Nephron (organoid): ENCODE results near the gene PLIN1.

Source experiments
- H3K27ac Mint-ChIP-seq, 3 experiments: 2 replicates each; pipeline ENCODE4 v1.8.0; 2020; ENCODE audit warnings: mixed read lengths in 3 of 3, mild to moderate bottlenecking in 2 of 3, moderate library complexity in 1 of 3
- H3K27me3 Mint-ChIP-seq: 2 replicates; pipeline ENCODE4 v1.8.0; 2021; ENCODE audit warnings: low read depth, mild to moderate bottlenecking, moderate library complexity, mixed read lengths
- H3K36me3 Mint-ChIP-seq: 2 replicates; pipeline ENCODE4 v1.8.0; 2020; ENCODE audit warnings: low read depth, mixed read lengths
- H3K4me1 Mint-ChIP-seq: 2 replicates; pipeline ENCODE4 v1.8.0; 2020; ENCODE audit warnings: mixed read lengths
- H3K4me3 Mint-ChIP-seq, 3 experiments: 2 replicates each; pipeline ENCODE4 v1.8.0; 2020; ENCODE audit warnings: mild to moderate bottlenecking in 3 of 3, mixed read lengths in 3 of 3, moderate library complexity in 2 of 3
- H3K9me3 Mint-ChIP-seq: 2 replicates; pipeline ENCODE4 v1.8.0; 2020; ENCODE audit warnings: mixed read lengths
- TF ChIP-seq, protein P1 (sequence below), 3 experiments: fragments of 200-600 bp; sonication (generic); IDR thresholded peaks; one replicate each; pipeline ENCODE4 v1.5.0; 2021; ENCODE audit warnings: antibody characterized with exemption in 3 of 3; ENCODE audit not compliant: unreplicated experiment in 3 of 3

Gene PLIN1

DNA sequence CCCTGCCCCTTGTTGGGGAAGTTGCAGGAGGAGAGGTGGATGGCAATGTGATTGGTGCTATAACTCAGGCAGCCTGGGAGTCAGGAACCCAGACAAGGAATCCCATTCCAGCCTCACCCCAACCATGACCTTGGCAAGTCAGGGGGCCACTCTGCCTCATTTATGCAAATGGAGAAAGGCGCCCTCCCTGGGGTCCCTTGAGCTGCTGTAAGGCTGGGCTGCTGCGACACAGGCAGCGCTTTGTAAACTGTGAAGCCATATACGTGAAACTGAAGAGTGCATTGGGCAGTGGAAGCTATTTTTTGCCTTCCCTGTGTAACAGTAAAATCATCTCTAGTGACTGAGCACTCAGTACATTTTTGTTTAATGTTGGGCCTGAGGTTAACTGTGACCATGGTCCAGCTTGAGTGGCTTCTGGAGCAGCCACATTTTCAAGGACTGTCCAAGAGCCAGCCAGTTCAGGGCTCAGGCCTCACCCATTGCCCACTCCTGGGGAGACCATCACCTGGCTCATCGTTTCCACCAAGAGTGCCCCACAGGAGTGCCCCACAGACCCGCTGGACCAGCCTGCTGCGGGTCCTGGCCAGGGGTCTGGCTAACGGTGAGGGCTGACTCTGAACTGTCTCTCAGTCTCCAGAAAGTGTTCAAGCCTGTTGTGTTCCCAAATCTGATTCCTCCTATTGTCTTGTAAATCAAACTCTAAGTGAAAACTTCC, 51.8 kb downstream of the PLIN1 start:
- peaks cover 82% of the 10 kb centered on the region for H3K36me3 Mint-ChIP-seq
- H3K4me3 Mint-ChIP-seq = no peak overlapping the region
- no peak overlapping the region for H3K27ac Mint-ChIP-seq
- H3K9me3 Mint-ChIP-seq = no peaks in the 10 kb centered on the region
- no peaks in the 10 kb centered on the region for H3K27me3 Mint-ChIP-seq
- no peaks in the 10 kb centered on the region for H3K4me1 Mint-ChIP-seq
- TF ChIP-seq, protein P1, sequence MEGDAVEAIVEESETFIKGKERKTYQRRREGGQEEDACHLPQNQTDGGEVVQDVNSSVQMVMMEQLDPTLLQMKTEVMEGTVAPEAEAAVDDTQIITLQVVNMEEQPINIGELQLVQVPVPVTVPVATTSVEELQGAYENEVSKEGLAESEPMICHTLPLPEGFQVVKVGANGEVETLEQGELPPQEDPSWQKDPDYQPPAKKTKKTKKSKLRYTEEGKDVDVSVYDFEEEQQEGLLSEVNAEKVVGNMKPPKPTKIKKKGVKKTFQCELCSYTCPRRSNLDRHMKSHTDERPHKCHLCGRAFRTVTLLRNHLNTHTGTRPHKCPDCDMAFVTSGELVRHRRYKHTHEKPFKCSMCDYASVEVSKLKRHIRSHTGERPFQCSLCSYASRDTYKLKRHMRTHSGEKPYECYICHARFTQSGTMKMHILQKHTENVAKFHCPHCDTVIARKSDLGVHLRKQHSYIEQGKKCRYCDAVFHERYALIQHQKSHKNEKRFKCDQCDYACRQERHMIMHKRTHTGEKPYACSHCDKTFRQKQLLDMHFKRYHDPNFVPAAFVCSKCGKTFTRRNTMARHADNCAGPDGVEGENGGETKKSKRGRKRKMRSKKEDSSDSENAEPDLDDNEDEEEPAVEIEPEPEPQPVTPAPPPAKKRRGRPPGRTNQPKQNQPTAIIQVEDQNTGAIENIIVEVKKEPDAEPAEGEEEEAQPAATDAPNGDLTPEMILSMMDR (IDR thresholded peaks at IDR 0.05; ENCODE audit: unreplicated experiment in 3 of 3) = no peak

DNA sequence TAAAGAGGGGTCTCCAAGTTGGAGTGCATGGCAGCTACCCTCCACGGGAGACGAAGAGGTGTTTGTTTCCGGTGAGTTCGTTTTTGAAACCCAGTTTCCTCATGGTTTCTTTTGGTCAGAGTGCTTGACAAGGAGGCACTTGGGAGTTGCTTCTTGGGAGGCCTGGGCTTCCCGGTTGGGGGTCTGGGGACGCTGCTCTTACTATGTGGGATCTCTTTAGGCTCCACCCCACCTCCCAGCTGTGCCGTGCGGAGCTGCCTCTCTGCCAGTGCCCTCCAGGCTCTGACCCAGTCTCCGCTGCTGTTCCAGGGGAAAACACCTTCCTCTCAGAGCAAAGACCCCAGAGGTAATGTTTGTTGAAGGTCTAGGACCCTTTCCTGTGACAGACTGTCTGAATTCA, 53.5 kb downstream of the PLIN1 start:
- H3K36me3 Mint-ChIP-seq = peaks cover 79% of the 10 kb centered on the region
- H3K9me3 Mint-ChIP-seq = no peaks in the 10 kb centered on the region
- no peaks in the 10 kb centered on the region for H3K4me1 Mint-ChIP-seq
- no peak overlapping the region for H3K27ac Mint-ChIP-seq
- H3K4me3 Mint-ChIP-seq = no peak overlapping the region
- TF ChIP-seq, protein P1 (IDR thresholded peaks at IDR 0.05; ENCODE audit: unreplicated experiment in 3 of 3) = no peak
- H3K27me3 Mint-ChIP-seq = no peaks in the 10 kb centered on the region

DNA sequence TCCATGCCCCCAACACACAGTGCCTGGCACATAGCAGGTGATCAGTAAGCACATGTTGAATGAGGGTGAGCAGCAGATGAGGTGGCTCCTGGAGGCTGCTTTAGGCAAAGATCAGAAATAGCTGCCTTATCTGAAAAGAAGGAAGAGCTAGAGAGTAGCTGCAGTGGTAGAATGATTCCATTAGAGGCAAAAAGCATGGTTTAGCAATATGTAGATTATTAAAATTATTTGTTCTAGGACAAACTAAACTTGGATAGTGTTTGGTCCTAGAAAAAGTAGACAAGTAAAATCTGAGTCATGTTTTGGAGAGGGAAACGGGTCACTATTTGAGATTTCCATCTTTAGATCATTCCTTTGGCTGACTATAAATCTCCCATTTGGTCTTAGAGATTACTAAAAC, 56.0 kb downstream of the PLIN1 start:
- H3K9me3 Mint-ChIP-seq = no peaks in the 10 kb centered on the region
- TF ChIP-seq, protein P1 (IDR thresholded peaks at IDR 0.05; ENCODE audit: unreplicated experiment in 3 of 3) = no peak
- H3K4me1 Mint-ChIP-seq = no peaks in the 10 kb centered on the region
- H3K36me3 Mint-ChIP-seq = peaks cover 73% of the 10 kb centered on the region
- no peak overlapping the region for H3K27ac Mint-ChIP-seq
- H3K4me3 Mint-ChIP-seq = no peak overlapping the region
- H3K27me3 Mint-ChIP-seq = no peaks in the 10 kb centered on the region

DNA sequence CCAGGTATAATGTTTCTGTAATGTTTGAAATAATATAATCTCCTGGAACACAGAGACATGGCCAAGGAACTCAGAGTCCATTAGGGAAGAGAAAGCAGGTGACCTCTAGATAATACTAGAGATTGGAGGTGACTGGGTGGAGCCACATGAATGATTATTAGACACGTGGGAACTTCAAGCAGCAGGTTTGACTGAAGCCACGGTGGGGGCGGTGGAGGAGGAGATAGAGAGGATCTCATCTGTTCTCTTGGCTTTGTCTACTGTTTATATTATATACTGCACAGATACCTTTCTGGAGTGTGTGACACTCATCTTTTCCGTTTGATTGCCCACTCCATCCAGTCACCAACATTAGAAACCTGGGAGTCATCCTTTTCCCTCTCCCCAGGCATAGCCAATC, 57.6 kb downstream of the PLIN1 start:
- Mint-ChIP-seq H3K36me3 (peaks cover 67% of the 10 kb centered on the region), H3K9me3 (no peaks in the 10 kb centered on the region), H3K27me3 (no peaks in the 10 kb centered on the region), H3K27ac (no peak overlapping the region), H3K4me3 (no peak overlapping the region), H3K4me1 (no peaks in the 10 kb centered on the region)
- TF ChIP-seq, protein P1 (IDR thresholded peaks at IDR 0.05; ENCODE audit: unreplicated experiment in 3 of 3) = no peak

DNA sequence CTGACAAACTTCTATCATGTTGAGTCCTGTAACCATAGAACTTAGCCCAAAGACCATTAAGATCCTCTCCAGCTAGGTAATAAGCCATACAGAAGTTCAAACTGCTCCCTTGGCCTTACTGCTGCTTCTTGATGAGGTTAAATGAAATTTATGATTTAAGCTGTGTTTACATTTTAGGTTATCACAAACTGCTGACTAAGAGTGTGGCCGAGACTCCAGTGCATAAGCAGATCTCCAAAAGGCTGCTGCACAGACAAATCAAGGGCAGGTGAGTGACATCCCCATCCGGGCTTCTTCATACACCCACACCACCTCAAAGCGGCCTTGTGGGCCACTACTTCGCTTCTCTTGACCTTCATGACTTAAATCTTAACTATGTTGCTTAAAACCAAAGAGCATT, 62.9 kb downstream of the PLIN1 start:
- Mint-ChIP-seq H3K27ac (no peak overlapping the region), H3K4me3 (no peak overlapping the region), H3K36me3 (peaks cover 75% of the 10 kb centered on the region), H3K4me1 (no peaks in the 10 kb centered on the region), H3K27me3 (no peaks in the 10 kb centered on the region), H3K9me3 (peaks cover 26% of the 10 kb centered on the region)
- TF ChIP-seq, protein P1 (IDR thresholded peaks at IDR 0.05; ENCODE audit: unreplicated experiment in 3 of 3) = no peak

DNA sequence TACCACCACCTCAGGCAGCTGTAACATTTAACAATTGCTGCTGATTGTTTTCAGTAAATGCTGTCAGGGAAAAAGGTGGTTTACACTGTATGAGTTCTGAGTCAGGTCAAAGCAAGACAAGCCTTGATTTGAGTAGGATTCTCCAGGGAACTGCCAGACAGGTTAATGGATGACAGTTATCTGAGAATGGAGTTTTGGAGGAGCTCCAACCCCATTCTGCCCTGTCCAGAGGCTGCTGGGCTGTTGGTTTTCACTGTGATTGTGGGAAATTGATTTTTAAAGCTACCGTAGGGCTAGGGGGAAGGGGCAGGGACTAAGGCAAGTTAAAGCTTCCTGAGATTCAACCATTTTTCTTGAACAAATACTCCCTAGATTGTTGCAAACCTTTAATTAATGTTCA, 64.0 kb downstream of the PLIN1 start:
- Mint-ChIP-seq H3K27me3 (no peaks in the 10 kb centered on the region), H3K4me1 (no peaks in the 10 kb centered on the region), H3K9me3 (peaks cover 33% of the 10 kb centered on the region), H3K4me3 (no peak overlapping the region), H3K27ac (no peak overlapping the region), H3K36me3 (peaks cover 81% of the 10 kb centered on the region)
- TF ChIP-seq, protein P1 (IDR thresholded peaks at IDR 0.05; ENCODE audit: unreplicated experiment in 3 of 3) = no peak
